AG09309 (cell line): ENCODE results near the gene WNT3A.
A peak's percentile ranks its signal among the peaks of the same experiment; 100 is the strongest.

Source experiments
- DNase-seq: peaks from one replicate; pipeline ENCODE4 v3.0.0-alpha.2; 2010; ENCODE audit warnings: low read depth
- H3K4me3 ChIP-seq: 2 replicates; pipeline ENCODE4 v1.5.1; 2011; ENCODE audit warnings: mild to moderate bottlenecking, low read depth, low read length, moderate library complexity; ENCODE audit not compliant: control insufficient read depth
- CTCF ChIP-seq: IDR thresholded peaks from 2 replicates; pipeline ENCODE4 v1.5.1; 2011; ENCODE audit warnings: mild to moderate bottlenecking, low read depth, low read length, inconsistent platforms; ENCODE audit not compliant: insufficient read depth, control insufficient read depth; ENCODE audit errors: missing control alignments

WNT3A gene

GRCh38 chr1:228098323-228098931 is 91.6 kb downstream of the WNT3A start:
- TF ChIP-seq CTCF: no peak
- H3K4me3 ChIP-seq: no peak overlapping the region
- no peak for DNase-seq

GRCh38 chr1:228099331-228099732 is 92.5 kb downstream of the WNT3A start:
- no peak for TF ChIP-seq CTCF
- H3K4me3 ChIP-seq: no peak overlapping the region
- no peak for DNase-seq

GRCh38 chr1:228100822-228101613 is 94.2 kb downstream of the WNT3A start:
- no peak for TF ChIP-seq CTCF
- H3K4me3 ChIP-seq: no peak overlapping the region; the same call in 1 of the 2 replicates
- no peak for DNase-seq

- peak overlapping the region; percentile 91 for H3K4me3 ChIP-seq
- DNase-seq: no peak
- no peak for TF ChIP-seq CTCF
Measured at GRCh38 chr1:228101614-228101993, 94.8 kb downstream of the WNT3A start.

GRCh38 chr1:228101994-228102790 is 95.4 kb downstream of the WNT3A start:
- peak; percentile 36 for TF ChIP-seq CTCF
- DNase-seq: no peak
- H3K4me3 ChIP-seq: peak overlapping the region; percentile 91

- DNase-seq: peak; percentile 32
- TF ChIP-seq CTCF: no peak
Measured at GRCh38 chr1:228102791-228103620, 96.2 kb downstream of the WNT3A start, which contains the start of gene C1orf35. TSS of gene C1orf35 (minus strand) at chr1:228103325. CDS start at chr1:228103227, 98 bp downstream.

More at GRCh38 chr1:228102791-228103620, 96.2 kb downstream of the WNT3A start, which contains the start of gene C1orf35:
- peak within 1 kb of the TSS; percentile 91 for H3K4me3 ChIP-seq
